Measurements from ENCODE around the gene TMEM107. TPM values are rescaled to one million over a fixed set of nuclear protein-coding genes. Genes with fewer than 3 reads are reported as not detected.

Gene TMEM107
- 19.0 and 38.0 TPM in 2 replicates for total RNA-seq (ENCODE audit: low replicate concordance)

DNA sequence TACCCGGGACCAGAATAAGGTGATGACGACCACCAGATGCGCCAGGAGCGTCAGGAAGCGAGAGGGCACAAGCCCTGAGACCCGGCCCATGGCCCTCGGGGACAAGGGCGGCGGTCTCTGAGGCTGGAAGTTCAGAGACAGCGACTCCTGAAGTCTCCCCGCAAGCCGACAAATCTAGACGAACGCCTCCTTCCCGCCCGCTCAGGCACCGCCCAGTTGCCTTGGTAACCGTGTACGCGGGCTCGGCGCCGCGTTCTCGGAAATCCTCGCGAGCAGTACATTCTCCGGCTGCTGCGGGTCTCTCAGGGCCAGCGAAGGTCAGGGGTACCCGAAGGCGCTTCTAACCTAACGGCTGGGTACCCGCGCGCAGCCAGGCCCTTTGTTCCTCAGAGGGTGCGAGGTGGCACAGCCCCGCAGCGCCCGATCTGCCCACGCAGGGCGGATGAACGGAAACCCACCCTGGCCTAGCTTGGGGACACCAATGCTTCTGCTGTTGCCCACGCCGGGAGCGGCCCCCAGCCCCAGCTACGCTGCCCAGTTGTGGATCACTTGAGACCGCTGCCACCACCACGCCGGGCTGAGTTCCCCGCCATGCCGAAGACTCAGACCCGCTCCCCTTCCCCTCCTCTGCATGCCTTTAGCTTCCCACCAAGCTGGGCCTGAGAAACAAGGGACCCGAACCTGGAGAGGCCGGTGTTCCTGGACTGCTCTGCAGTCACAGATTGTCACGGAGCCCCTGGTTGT, at the start of gene TMEM107:
TMEM107 (minus strand) TSS at position 184 of the 744 bp plus-strand sequence; CDS start at position 90, 94 bp downstream.

DNA sequence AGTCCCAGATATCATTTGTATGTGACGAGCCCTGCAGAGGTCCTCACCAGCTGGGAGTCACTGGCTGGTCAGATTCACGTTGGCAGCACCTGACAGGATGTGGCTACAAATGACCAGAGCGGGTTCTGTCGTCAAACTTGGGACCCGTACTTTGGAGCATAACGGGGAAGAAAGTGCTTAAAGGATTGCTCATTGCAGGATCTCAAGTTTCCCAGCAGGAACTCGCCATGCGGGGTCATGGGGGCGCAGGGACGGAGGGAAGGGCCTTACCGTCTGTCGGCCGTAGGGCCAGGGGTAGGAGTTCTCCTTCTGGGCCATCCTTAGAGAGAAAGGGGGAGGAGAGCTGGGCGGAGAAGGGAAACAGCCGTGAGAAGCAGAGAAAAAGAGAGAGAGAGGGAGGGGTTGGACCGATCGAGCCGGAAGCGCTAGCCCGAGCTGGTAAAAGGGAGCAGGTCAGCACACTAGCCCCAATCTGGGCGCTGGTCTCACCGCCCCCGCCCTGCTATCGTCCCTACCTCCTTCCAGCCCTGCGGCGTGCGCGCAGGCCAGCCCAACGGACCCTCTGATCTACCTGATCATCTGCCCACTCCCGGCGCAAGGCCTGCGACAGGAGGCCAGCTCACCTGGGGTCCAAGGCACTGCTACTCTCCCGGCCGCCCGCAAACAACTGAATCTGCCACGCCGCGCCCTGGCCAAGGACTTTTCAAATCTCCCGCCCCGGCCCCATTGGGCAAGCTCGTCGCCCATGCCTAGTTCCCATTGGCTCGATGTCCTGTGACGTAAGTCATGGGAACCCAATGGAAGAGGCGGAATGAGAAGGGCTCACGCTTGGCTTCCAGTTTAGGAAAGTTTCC, 34.0 kb upstream of the TMEM107 start, which contains the start of gene AURKB:
AURKB (minus strand) TSS at position 669 of the 854 bp plus-strand sequence; CDS start at position 318, 351 bp downstream.

DNA sequence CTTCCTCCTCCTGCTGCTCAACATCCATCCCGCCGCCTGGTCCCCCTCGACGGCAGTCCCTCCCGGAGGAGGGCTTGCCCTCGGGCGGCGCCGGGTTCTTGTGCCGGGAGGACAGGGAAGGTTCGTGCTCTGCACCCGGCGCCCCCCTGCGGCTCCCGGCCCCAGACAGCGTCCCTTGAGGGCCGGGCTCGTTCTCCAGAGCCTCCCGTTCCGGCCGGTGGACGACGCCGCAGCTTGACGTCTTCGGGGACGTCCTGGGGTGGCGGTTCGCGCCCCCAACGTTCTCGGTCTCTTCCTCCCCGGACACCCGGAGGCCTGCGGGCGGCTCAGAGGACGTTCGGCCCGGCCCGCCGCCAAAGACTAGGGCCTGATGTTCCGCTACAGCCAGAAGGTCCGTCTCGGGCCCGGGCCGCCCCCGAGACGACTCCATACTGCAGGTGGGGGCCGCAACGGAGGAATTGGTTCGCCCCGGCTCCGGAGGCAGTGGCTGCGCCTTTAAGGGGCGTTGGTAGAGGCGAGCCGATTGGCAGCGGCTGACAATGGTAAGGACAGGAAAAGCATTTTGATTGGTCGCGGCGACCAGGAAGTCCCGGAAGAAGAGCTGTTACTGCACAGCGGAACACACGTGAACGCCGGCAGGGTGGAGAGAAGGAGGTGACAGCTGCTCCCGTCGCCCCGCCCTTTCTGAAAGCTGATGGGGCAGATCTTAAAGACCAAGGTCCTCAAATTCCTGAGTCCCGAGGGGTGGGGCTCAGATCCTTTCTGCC, 13.7 kb upstream of the TMEM107 start, which contains the start of gene BORCS6:
BORCS6 (minus strand) TSS at position 470 of the 767 bp plus-strand sequence; CDS start at position 430, 40 bp downstream.

DNA sequence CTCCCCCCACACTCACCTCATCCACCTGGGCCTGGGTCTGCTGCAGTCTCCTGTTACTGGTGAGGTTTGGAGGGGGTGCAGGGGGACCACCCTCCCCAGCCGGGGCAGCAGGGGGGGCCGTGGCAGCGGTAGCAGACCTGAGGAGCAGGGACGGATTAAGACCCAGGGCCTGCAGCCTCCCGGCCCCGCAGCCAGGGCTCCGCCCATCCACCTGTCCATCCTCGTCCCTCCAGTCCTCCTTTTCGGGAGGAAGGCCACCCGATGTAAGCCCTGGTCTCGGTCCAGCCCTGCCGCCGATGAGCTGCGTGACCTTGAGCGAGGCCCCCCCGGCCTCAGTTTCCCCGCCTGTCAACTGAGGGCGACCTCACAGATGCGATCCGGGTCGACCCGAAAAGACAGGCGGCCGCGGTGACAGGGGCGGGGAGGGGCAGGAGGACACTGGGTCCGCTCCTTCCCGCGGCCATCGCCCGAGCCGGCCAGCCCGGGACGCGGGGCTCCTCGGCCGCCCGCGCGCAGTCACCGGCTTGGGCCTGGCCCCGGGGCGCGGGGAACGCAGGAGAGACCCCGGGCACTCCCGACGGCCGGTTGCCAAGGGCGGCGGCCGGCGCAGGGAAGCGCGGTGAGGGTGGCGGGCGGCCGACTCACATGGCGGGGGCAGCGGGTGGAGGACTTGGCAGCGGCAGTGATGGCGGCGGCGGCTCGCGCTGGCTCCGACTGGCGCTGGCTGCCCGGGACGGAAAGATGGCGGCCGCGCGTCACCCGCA, 13.8 kb downstream of the TMEM107 start, which contains the start of gene VAMP2:
VAMP2 (minus strand) TSS at position 716 of the 764 bp plus-strand sequence; CDS start at position 647, 69 bp downstream.

DNA sequence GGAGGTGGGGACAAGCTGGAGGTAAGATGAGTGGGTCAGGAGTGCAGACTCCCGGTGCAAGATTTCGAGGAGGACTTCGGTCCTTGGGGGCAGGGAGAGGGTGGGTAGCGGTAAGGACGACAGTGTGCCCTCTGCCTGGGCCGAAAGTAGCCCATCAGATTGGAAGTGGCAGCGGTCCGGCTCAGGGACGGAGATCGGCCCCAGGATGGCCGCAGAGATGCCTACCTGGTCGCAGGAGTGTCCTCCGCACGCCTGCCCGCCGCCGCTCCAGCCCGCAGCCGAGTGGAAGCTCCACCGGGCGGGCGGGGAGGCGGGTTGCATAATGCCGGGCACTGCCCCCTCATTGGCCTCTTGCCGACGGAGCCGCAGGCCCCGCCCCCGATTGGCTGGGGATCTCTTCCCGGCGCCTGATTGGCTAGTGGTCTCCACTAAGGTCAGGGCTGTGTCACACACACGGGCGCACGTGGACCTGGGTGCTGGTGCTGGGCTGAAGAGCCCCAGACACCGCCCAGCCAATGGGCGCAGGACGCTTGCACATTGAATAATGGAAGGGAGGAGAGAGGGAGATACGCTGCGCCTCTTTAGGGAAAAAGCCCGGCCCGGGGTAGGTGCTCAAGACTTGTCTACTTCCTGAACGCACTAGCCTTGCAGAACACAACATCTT, 23.9 kb downstream of the TMEM107 start, which contains the start of gene PER1:
PER1 (minus strand) TSS at position 293 of the 664 bp plus-strand sequence. CDS start 1,698 bp downstream, outside the sequence.

DNA sequence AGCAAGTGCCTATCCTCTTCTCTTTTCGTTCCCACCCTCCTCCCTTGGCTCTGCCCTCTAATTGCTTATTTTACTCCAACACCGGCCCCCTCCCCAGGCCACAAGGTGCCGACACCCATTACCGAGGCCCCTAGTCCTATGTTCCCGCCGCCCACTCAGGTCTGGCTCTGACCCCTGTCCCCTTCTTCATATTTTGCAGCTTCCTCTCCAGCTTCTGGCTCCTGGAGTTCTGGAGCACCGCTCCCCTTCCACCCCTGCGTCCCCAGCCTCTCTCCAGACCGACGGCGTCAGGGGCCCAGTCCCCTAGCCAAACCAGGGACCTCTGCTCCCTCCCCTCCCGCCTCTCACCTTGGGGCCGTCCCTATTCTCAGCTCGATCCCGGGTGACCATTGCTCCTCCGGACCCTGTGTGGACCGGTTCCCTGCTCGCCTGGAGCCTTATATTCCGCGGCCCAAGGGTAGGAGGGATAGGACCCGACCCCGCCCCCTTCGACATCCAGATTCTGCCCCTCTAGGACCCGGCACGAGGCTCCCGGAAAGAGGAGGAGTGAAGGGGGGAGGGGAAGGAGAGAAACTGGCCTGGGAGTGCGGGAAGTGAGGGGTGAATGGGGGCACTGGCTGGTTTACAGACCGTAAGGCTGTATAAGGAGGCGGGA, 52.4 kb downstream of the TMEM107 start, which contains the start of gene HES7:
HES7 (minus strand) TSS at position 412 of the 655 bp plus-strand sequence; CDS start at position 390, 22 bp downstream.

Other genes starting within 250 kb of the TMEM107 start
- 0.15 TPM in 1 of 2 replicates, not detected in the other for gene KCNAB3, start 246.5 kb downstream of the TMEM107 start, total RNA-seq (ENCODE audit: low replicate concordance)
- 57.1 and 61.6 TPM in 2 replicates for gene TRAPPC1, start 244.4 kb downstream of the TMEM107 start, total RNA-seq (ENCODE audit: low replicate concordance)
- gene CNTROB, start 244.2 kb downstream of the TMEM107 start, total RNA-seq (ENCODE audit: low replicate concordance): 16.1 and 18.1 TPM in 2 replicates
- gene GUCY2D, start 173.8 kb downstream of the TMEM107 start, total RNA-seq (ENCODE audit: low replicate concordance): not detected in 2 replicates
- gene ALOX15B, start 137.3 kb downstream of the TMEM107 start, total RNA-seq (ENCODE audit: low replicate concordance): 0.12 TPM in 1 of 2 replicates, not detected in the other
- not detected in 2 replicates for gene ALOX12B, start 88.7 kb downstream of the TMEM107 start, total RNA-seq (ENCODE audit: low replicate concordance)
- not detected in 2 replicates for gene ALOXE3, start 57.9 kb downstream of the TMEM107 start, total RNA-seq (ENCODE audit: low replicate concordance)
- gene HES7, start 52.3 kb downstream of the TMEM107 start, total RNA-seq (ENCODE audit: low replicate concordance): not detected in 2 replicates
- gene PER1, start 24.0 kb downstream of the TMEM107 start, total RNA-seq (ENCODE audit: low replicate concordance): 2.5 and 4.8 TPM in 2 replicates
- gene VAMP2, start 13.4 kb downstream of the TMEM107 start, total RNA-seq (ENCODE audit: low replicate concordance): 1.9 and 4.6 TPM in 2 replicates
- 4.2 and 6.9 TPM in 2 replicates for gene BORCS6, start 13.8 kb upstream of the TMEM107 start, total RNA-seq (ENCODE audit: low replicate concordance)
- gene AURKB, start 34.2 kb upstream of the TMEM107 start, total RNA-seq (ENCODE audit: low replicate concordance): 2.2 and 8.6 TPM in 2 replicates
- gene CTC1, start 71.7 kb upstream of the TMEM107 start, total RNA-seq (ENCODE audit: low replicate concordance): 2.0 and 2.3 TPM in 2 replicates
- gene PFAS, start 72.9 kb upstream of the TMEM107 start, total RNA-seq (ENCODE audit: low replicate concordance): 6.9 and 14.6 TPM in 2 replicates
- 4.1 and 11.0 TPM in 2 replicates for gene RANGRF, start 112.3 kb upstream of the TMEM107 start, total RNA-seq (ENCODE audit: low replicate concordance)
- under 0.01 and 0.75 TPM in 2 replicates for gene SLC25A35, start 119.0 kb upstream of the TMEM107 start, total RNA-seq (ENCODE audit: low replicate concordance)
- under 0.01 and 0.70 TPM in 2 replicates for gene ARHGEF15, start 133.9 kb upstream of the TMEM107 start, total RNA-seq (ENCODE audit: low replicate concordance)
- gene ODF4, start 163.5 kb upstream of the TMEM107 start, total RNA-seq (ENCODE audit: low replicate concordance): not detected in 2 replicates
- 3,762 and 6,095 TPM in 2 replicates for gene RPL26, start 206.8 kb upstream of the TMEM107 start, total RNA-seq (ENCODE audit: low replicate concordance)
- not detected in 2 replicates for gene RNF222, start 221.4 kb upstream of the TMEM107 start, total RNA-seq (ENCODE audit: low replicate concordance)

Data from smooth muscle cell of the coronary artery (primary cell).